ENCODE data around the gene B4GALNT3. TPM values are rescaled to one million over a fixed set of nuclear protein-coding genes. Genes with fewer than 3 reads are reported as not detected.

B4GALNT3 gene
- total and polyA plus RNA-seq, 4 donors: 1.7 to 36.1 (median 13.0) TPM

DNA sequence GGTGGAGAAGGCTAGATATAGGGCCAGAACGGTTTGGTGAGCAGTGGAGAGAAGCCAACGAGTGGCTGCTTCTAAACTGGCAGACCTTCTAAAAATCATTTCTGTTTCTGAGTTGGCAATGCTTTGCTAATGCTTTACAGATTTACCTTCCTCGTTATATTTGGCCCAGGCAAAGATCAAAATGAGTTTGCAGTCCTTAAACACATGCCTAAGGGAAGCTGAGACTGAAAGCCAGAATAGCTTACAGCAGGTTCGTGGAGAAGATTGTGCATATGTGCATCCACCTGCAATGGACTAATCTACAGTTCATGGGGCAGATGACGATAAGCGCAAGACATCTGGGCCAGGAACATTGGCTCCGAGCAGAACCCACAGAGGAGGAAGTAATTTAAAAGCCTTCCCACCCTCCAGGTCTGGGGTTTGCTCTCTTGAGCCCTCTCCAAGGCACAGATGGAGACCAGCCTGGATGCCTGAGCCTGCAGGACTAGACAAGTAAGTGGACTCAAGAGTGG is 104.1 kb downstream of the B4GALNT3 start:
- Histone ChIP-seq H3K4me3 (no peak overlapping the region), H3K27ac (ENCODE audit: low read depth in 1 of 2, low read length in 1 of 2) (no peak overlapping the region), H3K9ac (ENCODE audit: insufficient read depth in 1 of 2, low read length in 2 of 2) (no peak overlapping the region), H3K27me3 (ENCODE audit: control insufficient read depth in 3 of 3, insufficient read depth in 3 of 3, low read length in 2 of 3) (no peaks in the 10 kb centered on the region), H3K4me1 (ENCODE audit: control insufficient read depth in 5 of 5, insufficient read depth in 5 of 5, low read length in 5 of 5) (no peaks in the 10 kb centered on the region), H3K9me3 (ENCODE audit: control insufficient read depth in 4 of 4, insufficient read depth in 3 of 4, low read length in 3 of 4) (no peaks in the 10 kb centered on the region), H3K36me3 (ENCODE audit: control insufficient read depth in 4 of 4, insufficient read depth in 4 of 4, low read length in 4 of 4) (peaks cover 0 to 3% (median 0%) of the 10 kb centered on the region in 4 donors)
- 40 to 59% methylated on average over 7 of the region's 7 CpGs for WGBS, 2 donors
- DNase-seq: no peak
- no peak for TF ChIP-seq CTCF (IDR thresholded peaks at IDR 0.05; ENCODE audit: control extremely low read depth, extremely low read depth)
- ATAC-seq (ENCODE audit: insufficient read depth, low FRiP score): no peak

DNA sequence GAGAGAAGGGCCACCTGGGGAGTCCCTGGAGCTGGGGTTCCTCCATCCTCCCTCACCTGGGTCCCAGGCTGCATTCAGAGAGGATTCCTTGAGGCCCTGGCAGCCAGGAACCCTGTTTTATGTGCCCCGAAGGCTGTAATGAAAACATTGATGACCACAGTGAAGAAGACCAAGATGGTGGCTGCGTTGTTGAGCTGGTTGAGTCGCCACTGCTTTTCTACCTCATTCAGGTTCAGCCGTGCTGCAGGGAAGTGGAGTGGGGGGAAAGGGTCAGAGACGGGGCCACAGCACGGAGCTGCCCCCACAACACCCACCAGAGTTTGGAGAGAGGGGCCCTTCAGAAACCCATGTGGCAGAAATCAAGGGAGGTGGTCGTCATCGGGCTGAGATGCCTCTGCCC is 105.4 kb downstream of the B4GALNT3 start:
- Histone ChIP-seq H3K27me3 (ENCODE audit: control insufficient read depth in 3 of 3, insufficient read depth in 3 of 3, low read length in 2 of 3) (no peaks in the 10 kb centered on the region), H3K4me1 (ENCODE audit: control insufficient read depth in 5 of 5, insufficient read depth in 5 of 5, low read length in 5 of 5) (peaks cover 0 to 4% (median 0%) of the 10 kb centered on the region in 5 donors), H3K4me3 (no peak overlapping the region), H3K9me3 (ENCODE audit: control insufficient read depth in 4 of 4, insufficient read depth in 3 of 4, low read length in 3 of 4) (no peaks in the 10 kb centered on the region), H3K36me3 (ENCODE audit: control insufficient read depth in 4 of 4, insufficient read depth in 4 of 4, low read length in 4 of 4) (peaks cover 0 to 3% (median 0%) of the 10 kb centered on the region in 4 donors), H3K9ac (ENCODE audit: insufficient read depth in 1 of 2, low read length in 2 of 2) (no peak overlapping the region), H3K27ac (ENCODE audit: low read depth in 1 of 2, low read length in 1 of 2) (no peak overlapping the region)
- no peak for TF ChIP-seq CTCF (IDR thresholded peaks at IDR 0.05; ENCODE audit: control extremely low read depth, extremely low read depth)
- ATAC-seq (ENCODE audit: insufficient read depth, low FRiP score) (no peak), DNase-seq (no peak)
- 94 to 95% methylated on average over 8 of the region's 8 CpGs for WGBS, 2 donors

GRCh38 chr12:565589-566105 is 105.9 kb downstream of the B4GALNT3 start:
- 96 to 97% methylated on average over 21 of the region's 21 CpGs for WGBS, 2 donors
- ATAC-seq (ENCODE audit: insufficient read depth, low FRiP score) (no peak), DNase-seq (no peak)
- no peaks in the 10 kb centered on the region for H3K9me3 ChIP-seq (ENCODE audit: control insufficient read depth in 4 of 4, insufficient read depth in 3 of 4, low read length in 3 of 4)
- no peaks in the 10 kb centered on the region for H3K27me3 ChIP-seq (ENCODE audit: control insufficient read depth in 3 of 3, insufficient read depth in 3 of 3, low read length in 2 of 3)
- no peak overlapping the region for H3K9ac ChIP-seq (ENCODE audit: insufficient read depth in 1 of 2, low read length in 2 of 2)
- H3K27ac ChIP-seq (ENCODE audit: low read depth in 1 of 2, low read length in 1 of 2): no peak overlapping the region
- no peak overlapping the region for H3K4me3 ChIP-seq
- H3K4me1 ChIP-seq (ENCODE audit: control insufficient read depth in 5 of 5, insufficient read depth in 5 of 5, low read length in 5 of 5): peaks cover 0 to 9% (median 3%) of the 10 kb centered on the region in 5 donors
- H3K36me3 ChIP-seq (ENCODE audit: control insufficient read depth in 4 of 4, insufficient read depth in 4 of 4, low read length in 4 of 4): peaks cover 0 to 3% (median 0%) of the 10 kb centered on the region in 4 donors
- TF ChIP-seq CTCF (IDR thresholded peaks at IDR 0.05; ENCODE audit: control extremely low read depth, extremely low read depth): no peak

GRCh38 chr12:568486-568885 is 108.7 kb downstream of the B4GALNT3 start:
- DNase-seq (no peak), ATAC-seq (ENCODE audit: insufficient read depth, low FRiP score) (no peak)
- Histone ChIP-seq H3K4me1 (ENCODE audit: control insufficient read depth in 5 of 5, insufficient read depth in 5 of 5, low read length in 5 of 5) (peaks cover 0 to 27% (median 5%) of the 10 kb centered on the region in 5 donors), H3K9ac (ENCODE audit: insufficient read depth in 1 of 2, low read length in 2 of 2) (no peak overlapping the region), H3K4me3 (no peak overlapping the region), H3K9me3 (ENCODE audit: control insufficient read depth in 4 of 4, insufficient read depth in 3 of 4, low read length in 3 of 4) (no peaks in the 10 kb centered on the region), H3K27me3 (ENCODE audit: control insufficient read depth in 3 of 3, insufficient read depth in 3 of 3, low read length in 2 of 3) (no peaks in the 10 kb centered on the region), H3K36me3 (ENCODE audit: control insufficient read depth in 4 of 4, insufficient read depth in 4 of 4, low read length in 4 of 4) (peaks cover 0 to 3% (median 0%) of the 10 kb centered on the region in 4 donors), H3K27ac (ENCODE audit: low read depth in 1 of 2, low read length in 1 of 2) (no peak overlapping the region)
- TF ChIP-seq CTCF (IDR thresholded peaks at IDR 0.05; ENCODE audit: control extremely low read depth, extremely low read depth): no peak
- 83 to 92% methylated on average over 6 of the region's 6 CpGs for WGBS, 2 donors

Measured in lung (tissue), 12 donors.